GM13976 (cell line): ENCODE data around the gene POLA1.

Source experiments
- DNase-seq: peaks from one replicate; pipeline ENCODE4 v3.0.0; 2012; ENCODE audit warnings: low spot score
- in situ Hi-C: fragments of 300-500 bp; cut with MboI; formaldehyde crosslinking; loops from one replicate; pipeline ENCODE4 v1.12.0; 2022; ENCODE audit warnings: low sequenced_read_pairs, mixed read lengths, inconsistent platforms; ENCODE audit not compliant: unreplicated experiment
- TF ChIP-seq, protein P1 (sequence below): IDR thresholded peaks from 2 replicates; pipeline ENCODE4 v1.5.1; 2012; ENCODE audit warnings: borderline replicate concordance, mild to moderate bottlenecking; ENCODE audit not compliant: insufficient read depth; ENCODE audit errors: extremely low read depth, missing control alignments, control extremely low read depth

POLA1 gene

GRCh38 chrX:25004485-25005032 is 310.8 kb downstream of the POLA1 start:
- in situ Hi-C loops: no loop called here
- no peak for DNase-seq
- TF ChIP-seq, protein P1, sequence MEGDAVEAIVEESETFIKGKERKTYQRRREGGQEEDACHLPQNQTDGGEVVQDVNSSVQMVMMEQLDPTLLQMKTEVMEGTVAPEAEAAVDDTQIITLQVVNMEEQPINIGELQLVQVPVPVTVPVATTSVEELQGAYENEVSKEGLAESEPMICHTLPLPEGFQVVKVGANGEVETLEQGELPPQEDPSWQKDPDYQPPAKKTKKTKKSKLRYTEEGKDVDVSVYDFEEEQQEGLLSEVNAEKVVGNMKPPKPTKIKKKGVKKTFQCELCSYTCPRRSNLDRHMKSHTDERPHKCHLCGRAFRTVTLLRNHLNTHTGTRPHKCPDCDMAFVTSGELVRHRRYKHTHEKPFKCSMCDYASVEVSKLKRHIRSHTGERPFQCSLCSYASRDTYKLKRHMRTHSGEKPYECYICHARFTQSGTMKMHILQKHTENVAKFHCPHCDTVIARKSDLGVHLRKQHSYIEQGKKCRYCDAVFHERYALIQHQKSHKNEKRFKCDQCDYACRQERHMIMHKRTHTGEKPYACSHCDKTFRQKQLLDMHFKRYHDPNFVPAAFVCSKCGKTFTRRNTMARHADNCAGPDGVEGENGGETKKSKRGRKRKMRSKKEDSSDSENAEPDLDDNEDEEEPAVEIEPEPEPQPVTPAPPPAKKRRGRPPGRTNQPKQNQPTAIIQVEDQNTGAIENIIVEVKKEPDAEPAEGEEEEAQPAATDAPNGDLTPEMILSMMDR: no peak

DNA sequence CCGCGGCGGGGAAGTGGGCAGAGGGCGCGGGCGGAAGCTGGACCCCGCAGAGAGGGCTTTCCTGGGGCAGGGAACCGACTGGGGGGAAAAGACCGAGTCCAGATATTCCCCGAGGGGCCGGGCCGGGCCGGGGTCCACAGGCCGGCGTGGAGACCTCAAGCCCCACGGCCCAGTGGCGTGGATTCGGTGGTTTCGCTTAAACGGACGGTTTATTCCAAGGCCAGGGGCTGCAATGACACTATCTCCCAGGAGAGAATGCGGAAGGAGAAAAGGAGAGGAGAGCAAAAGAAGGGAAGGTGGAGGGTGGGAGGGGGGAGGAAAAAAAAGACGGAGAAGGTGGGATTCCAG is 311.3 kb downstream of the POLA1 start:
- DNase-seq: no peak
- TF ChIP-seq, protein P1: no peak
- in situ Hi-C loops: no loop called here

DNA sequence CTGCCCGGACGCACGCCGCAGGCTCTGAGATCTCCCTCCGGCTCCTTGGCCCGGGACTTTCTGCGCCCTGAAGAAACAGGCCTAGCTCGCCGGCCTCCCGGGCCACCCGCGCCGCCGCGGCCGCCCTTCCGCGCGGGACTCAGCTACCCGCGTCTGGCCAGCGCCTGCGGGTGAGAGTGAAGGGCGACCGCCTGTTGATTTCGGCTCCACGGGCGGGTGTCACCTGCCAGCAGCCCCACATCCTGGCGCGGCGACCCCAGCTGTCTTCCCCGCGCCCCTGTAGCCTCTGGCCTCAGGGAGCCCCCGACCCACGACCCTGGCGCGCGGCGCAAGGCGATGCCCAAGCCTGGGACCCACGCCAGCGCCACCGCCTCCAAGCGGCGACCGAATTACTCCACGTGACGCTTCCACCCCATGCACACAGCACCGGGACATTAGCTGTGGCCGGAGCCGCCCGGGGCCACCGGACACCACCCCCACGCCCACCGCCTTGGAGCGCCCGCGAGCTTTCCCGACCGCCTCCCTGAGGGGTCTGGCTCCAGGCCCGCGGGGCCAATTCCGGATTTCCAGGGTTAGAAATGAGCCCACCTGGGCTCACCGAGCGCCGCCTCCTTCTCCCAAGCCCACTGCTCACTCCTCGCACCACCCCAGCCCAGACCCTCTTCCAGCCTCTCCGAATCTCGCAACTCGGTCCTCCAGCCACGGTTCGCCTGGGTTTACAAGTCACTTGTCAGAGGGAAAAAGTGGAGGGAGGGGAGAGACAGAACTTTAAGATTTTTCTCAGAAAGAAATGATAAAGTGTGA is 311.9 kb downstream of the POLA1 start:
- TF ChIP-seq, protein P1: no peak
- in situ Hi-C loops: no loop called here

GRCh38 chrX:25006586-25007058 is 312.9 kb downstream of the POLA1 start:
- in situ Hi-C loops: no loop called here
- TF ChIP-seq, protein P1: no peak
- no peak for DNase-seq

More for the DNA sequence above, 311.9 kb downstream of the POLA1 start:
- no peak for DNase-seq

GRCh38 chrX:25007059-25008053 is 313.6 kb downstream of the POLA1 start:
- TF ChIP-seq, protein P1: no peak
- DNase-seq: no peak
- in situ Hi-C loops: no loop called here

DNA sequence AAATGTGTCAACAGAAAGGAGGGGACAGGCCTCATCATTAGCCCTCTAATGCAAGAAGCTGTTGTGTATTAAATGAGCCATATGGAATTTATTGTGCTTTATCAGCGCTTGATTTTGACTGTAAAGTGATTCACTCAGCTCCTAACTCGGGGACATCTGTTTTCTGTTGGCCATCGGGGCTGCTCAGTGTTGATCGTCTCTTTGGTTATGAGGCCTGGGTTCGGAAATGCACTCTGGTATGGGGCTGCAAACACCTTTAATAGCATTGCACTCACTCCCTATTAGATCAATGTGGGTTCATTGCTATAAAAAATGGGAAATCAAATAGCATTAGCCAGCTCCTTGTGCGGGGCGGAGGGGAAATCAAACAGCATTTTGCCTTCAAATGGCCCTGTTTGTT is 315.7 kb downstream of the POLA1 start:
- in situ Hi-C loops: no loop called here
- DNase-seq: no peak
- TF ChIP-seq, protein P1: no peak
